ENCODE results near the gene PROC. TPM values are rescaled to one million over a fixed set of nuclear protein-coding genes. Genes with fewer than 3 reads are reported as not detected.

The PROC gene
- total and polyA plus RNA-seq, 2 of the 8 experiments (the other 6 are each of a cell fraction or from before 2014, with no cell fraction given), result 1.5 to 1.6 TPM

DNA sequence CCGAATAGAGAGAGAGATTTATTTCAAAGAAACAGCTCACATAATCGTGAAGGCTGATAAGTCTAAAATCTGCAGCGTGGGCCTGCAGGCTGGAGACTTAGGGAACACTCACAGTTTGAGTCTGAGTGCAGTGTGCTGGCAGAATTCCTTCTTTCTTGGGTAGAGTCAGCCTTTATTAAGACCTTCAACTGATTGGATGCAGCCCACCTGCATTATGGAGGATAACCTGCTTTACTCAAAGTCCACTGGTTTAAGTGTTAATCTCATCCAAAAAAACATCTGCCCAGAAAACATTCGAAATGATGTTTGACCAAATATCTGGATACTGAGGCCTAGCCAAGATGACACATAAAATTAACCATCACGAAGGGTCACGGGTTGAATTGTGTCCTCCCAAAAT lies 16.3 kb downstream of the PROC start:
- Histone ChIP-seq H4K5ac (ENCODE audit: insufficient read length, low read depth, low read length) (no peak overlapping the region), H3K4me3 (ENCODE audit: extremely low read depth in 1 of 4, insufficient read depth in 2 of 4, low read depth in 3 of 4, low read length in 4 of 4) (no peak overlapping the region), H3K56ac (replicated peaks; ENCODE audit: insufficient read length, low read depth, low read length) (no peak overlapping the region), H2BK5ac (ENCODE audit: low read depth, low read length) (no peak overlapping the region), H3K9ac (replicated peaks in 1 of 4; ENCODE audit: extremely low read depth in 1 of 4, low read depth in 3 of 4, low read length in 3 of 4) (no peak overlapping the region), H4K8ac (ENCODE audit: extremely low read depth, insufficient read depth, low read length) (no peak overlapping the region), H2BK15ac (ENCODE audit: low read length) (no peak overlapping the region), H3K79me2 (ENCODE audit: control insufficient read depth in 1 of 2, insufficient read depth in 2 of 2, low read length in 2 of 2) (no peaks in the 10 kb centered on the region), H2BK12ac (ENCODE audit: low read depth, low read length) (no peak overlapping the region), H3K27ac (ENCODE audit: low read depth, low read length) (no peak overlapping the region), H2AK5ac (ENCODE audit: low read depth, low read length) (no peak overlapping the region), H3K4me2 (ENCODE audit: insufficient read depth in 1 of 2, low read depth in 2 of 2, low read length in 2 of 2) (no peak overlapping the region), H3K79me1 (ENCODE audit: low read depth, low read length) (no peaks in the 10 kb centered on the region), H3K27me3 (replicated peaks in 1 of 4; ENCODE audit: control insufficient read depth in 3 of 4, extremely low read depth in 1 of 4, insufficient read depth in 3 of 4, low read length in 3 of 4) (no peaks in the 10 kb centered on the region), H3K9me3 (ENCODE audit: insufficient read depth in 2 of 2, low read depth in 1 of 2, low read length in 1 of 2) (no peaks in the 10 kb centered on the region), H3K36me3 (ENCODE audit: control insufficient read depth in 2 of 4, insufficient read depth in 4 of 4, low read length in 3 of 4) (no peaks in the 10 kb centered on the region), H4K91ac (replicated peaks; ENCODE audit: insufficient read length, low read length) (no peak overlapping the region), H4K20me1 (replicated peaks in 1 of 2; ENCODE audit: control insufficient read depth in 1 of 2, insufficient read depth in 2 of 2, low read length in 2 of 2) (no peaks in the 10 kb centered on the region), H3K23me2 (ENCODE audit: low read depth, low read length) (no peaks in the 10 kb centered on the region), H3K4ac (replicated peaks; ENCODE audit: insufficient read length, low read depth, low read length) (no peak overlapping the region), H3K23ac (ENCODE audit: insufficient read length) (no peak overlapping the region), H2BK120ac (replicated peaks; ENCODE audit: low read depth, low read length) (no peak overlapping the region), H3K14ac (ENCODE audit: insufficient read length) (no peak overlapping the region), H3K18ac (ENCODE audit: extremely low read depth, low read length) (no peak overlapping the region), H2BK20ac (ENCODE audit: low read length) (no peak overlapping the region), H3K4me1 (replicated peaks in 1 of 4; ENCODE audit: control insufficient read depth in 3 of 4, insufficient read depth in 4 of 4, low read length in 3 of 4) (no peaks in the 10 kb centered on the region), H2AFZ (ENCODE audit: low read length) (no peak overlapping the region)
- WGBS, 2 experiments (ENCODE audit: extremely low coverage in 1 of 2, insufficient coverage in 1 of 2, insufficient read length in 1 of 2, insufficient replicate concordance in 2 of 2, low coverage in 1 of 2, low lambda C conversion rate in 2 of 2, missing lambda C conversion rate in 1 of 2), result 93% methylated on average over 6 of the region's 6 CpGs; no CpG with 5 or more reads in 1 of the 2 experiments
- POLR2A ChIA-PET (ENCODE audit: partially characterized antibody), result interaction anchor here (1.1 kb wide), 1 partner anchor 12 kb away, joined by 3 read pairs; no protein-coding TSS in a partner anchor
- TF ChIP-seq SP1 (IDR thresholded peaks at IDR 0.05; ENCODE audit: low read depth, low read length), result no peak
- no peak for TF ChIP-seq HDAC6 (IDR thresholded peaks at IDR 0.05; ENCODE audit: low read depth, low read length)
- no peak for TF ChIP-seq TAF1 (IDR thresholded peaks at IDR 0.05; ENCODE audit: low read depth, low read length)
- no peak for TF ChIP-seq BCL11A (IDR thresholded peaks at IDR 0.05; ENCODE audit: low read depth in 2 of 2, low read length in 2 of 2)
- TF ChIP-seq, protein P1, sequence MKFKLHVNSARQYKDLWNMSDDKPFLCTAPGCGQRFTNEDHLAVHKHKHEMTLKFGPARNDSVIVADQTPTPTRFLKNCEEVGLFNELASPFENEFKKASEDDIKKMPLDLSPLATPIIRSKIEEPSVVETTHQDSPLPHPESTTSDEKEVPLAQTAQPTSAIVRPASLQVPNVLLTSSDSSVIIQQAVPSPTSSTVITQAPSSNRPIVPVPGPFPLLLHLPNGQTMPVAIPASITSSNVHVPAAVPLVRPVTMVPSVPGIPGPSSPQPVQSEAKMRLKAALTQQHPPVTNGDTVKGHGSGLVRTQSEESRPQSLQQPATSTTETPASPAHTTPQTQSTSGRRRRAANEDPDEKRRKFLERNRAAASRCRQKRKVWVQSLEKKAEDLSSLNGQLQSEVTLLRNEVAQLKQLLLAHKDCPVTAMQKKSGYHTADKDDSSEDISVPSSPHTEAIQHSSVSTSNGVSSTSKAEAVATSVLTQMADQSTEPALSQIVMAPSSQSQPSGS (IDR thresholded peaks at IDR 0.05; ENCODE audit: low read length), result no peak
- TF ChIP-seq SUZ12 (IDR thresholded peaks at IDR 0.05; ENCODE audit: low read length), result no peak
- TF ChIP-seq BACH1 (IDR thresholded peaks at IDR 0.05; ENCODE audit: low read length), result no peak
- no peak for TF ChIP-seq RBBP5 (IDR thresholded peaks at IDR 0.05; ENCODE audit: borderline replicate concordance, low read depth, low read length)
- TF ChIP-seq FOSL1 (IDR thresholded peaks at IDR 0.05; ENCODE audit: insufficient read depth, low read depth, low read length), result no peak
- DNase-seq (ENCODE audit: low read depth in 1 of 2, low spot score in 2 of 2), result no peak
- CTCF ChIA-PET (ENCODE audit: partially characterized antibody), result interaction anchor here (0.8 to 7.6 kb wide), 3 partner anchors 10 to 19 kb away, joined by 3 to 46 read pairs (median 11); no protein-coding TSS in a partner anchor
- no peak for FAIRE-seq
